Nephron progenitor cell (in vitro differentiated cells): ENCODE data around the gene VCAN.

Experiments
- DNase-seq: peaks from one replicate; pipeline ENCODE4 v3.0.0; 2021
- H3K27ac Mint-ChIP-seq: 2 replicates; pipeline ENCODE4 v1.8.0; 2021; ENCODE audit warnings: mild to moderate bottlenecking, moderate library complexity, mixed read lengths
- H3K27me3 Mint-ChIP-seq: 2 replicates; pipeline ENCODE4 v1.8.0; 2021; ENCODE audit warnings: mild to moderate bottlenecking, low read depth, mixed read lengths; ENCODE audit not compliant: poor library complexity
- H3K36me3 Mint-ChIP-seq: 2 replicates; pipeline ENCODE4 v1.8.0; 2021; ENCODE audit warnings: low read depth, mixed read lengths
- H3K4me1 Mint-ChIP-seq: 2 replicates; pipeline ENCODE4 v1.8.0; 2021; ENCODE audit warnings: mixed read lengths
- H3K4me3 Mint-ChIP-seq: 2 replicates; pipeline ENCODE4 v1.8.0; 2021; ENCODE audit warnings: mild to moderate bottlenecking, moderate library complexity, mixed read lengths
- H3K9me3 Mint-ChIP-seq: 2 replicates; pipeline ENCODE4 v1.8.0; 2021; ENCODE audit warnings: mild to moderate bottlenecking, moderate library complexity, mixed read lengths
- CTCF ChIP-seq: fragments of 200-600 bp; sonication (generic); IDR thresholded peaks from 2 replicates; pipeline ENCODE4 v1.5.0; 2021; ENCODE audit warnings: antibody characterized with exemption

Gene VCAN

DNA sequence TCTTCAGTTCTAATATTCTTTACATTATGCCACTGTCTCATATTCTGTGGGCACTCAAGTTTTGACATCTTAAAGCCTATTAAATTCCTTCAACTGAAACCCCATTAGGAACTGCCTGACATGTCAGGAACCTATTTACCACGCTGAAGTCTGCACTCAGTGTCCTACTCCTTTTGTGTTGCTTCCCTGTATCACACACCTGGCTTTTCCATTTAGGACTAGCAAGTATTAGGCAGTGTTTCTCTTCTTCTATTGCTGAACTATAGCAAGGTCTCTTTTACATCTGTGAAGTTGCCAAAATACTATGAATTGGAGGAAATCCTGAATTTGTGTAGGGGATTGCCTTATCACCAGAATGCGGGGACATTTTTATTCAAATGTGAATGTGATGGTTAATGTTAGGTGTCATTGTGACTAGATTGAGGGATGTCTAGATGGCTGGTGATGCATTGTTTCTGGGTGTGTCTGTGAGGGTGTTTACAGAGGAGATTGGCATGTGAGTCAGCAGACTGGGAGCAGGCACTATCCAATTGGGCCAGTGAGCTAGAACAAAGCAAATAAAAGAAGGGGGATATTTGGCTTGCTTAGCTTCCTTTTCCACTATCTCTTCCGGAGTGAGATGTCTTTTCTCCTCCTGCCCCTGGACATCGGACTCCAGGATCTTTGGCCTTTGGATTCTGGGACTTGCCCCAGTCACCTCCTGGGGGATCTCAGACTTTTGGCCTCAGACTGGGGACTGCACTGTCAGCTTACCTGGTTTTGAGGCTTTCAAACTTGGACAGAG lies 21.2 kb upstream of the VCAN start:
- TF ChIP-seq CTCF, result no peak
- Mint-ChIP-seq H3K27ac (peak overlapping the region; percentile 29), H3K4me3 (no peak overlapping the region), H3K9me3 (peaks cover 26% of the 10 kb centered on the region), H3K36me3 (peaks cover 12% of the 10 kb centered on the region), H3K27me3 (peaks cover 2% of the 10 kb centered on the region), H3K4me1 (peaks cover 10% of the 10 kb centered on the region)
- DNase-seq, result no peak

GRCh38 chr5:83450967-83451248 lies 20.6 kb upstream of the VCAN start:
- Mint-ChIP-seq H3K4me1 (peaks cover 10% of the 10 kb centered on the region), H3K4me3 (no peak overlapping the region), H3K36me3 (peaks cover 12% of the 10 kb centered on the region), H3K27ac (no peak overlapping the region), H3K27me3 (peaks cover 2% of the 10 kb centered on the region), H3K9me3 (peaks cover 30% of the 10 kb centered on the region)
- TF ChIP-seq CTCF, result no peak
- DNase-seq, result no peak

DNA sequence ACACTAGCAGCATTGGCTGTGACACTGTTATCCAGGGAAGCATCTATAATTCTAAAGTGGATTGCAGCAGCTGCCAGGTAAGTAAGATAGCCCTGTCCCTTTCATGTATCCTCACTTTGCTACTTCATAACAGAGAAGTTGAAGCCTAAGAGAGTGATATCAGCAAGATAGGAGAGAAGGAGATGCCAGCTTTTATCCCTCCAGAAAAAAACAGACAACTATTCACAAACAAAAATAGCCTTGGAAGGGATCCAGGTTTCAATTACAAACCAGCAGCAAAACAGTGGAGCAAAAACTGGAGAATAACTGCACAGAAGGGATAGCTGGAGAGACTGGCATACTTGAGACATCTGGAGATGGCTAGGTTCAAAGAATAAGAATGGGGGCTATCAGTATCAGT lies 19.6 kb upstream of the VCAN start:
- peaks cover 2% of the 10 kb centered on the region for H3K27me3 Mint-ChIP-seq
- H3K9me3 Mint-ChIP-seq, result peaks cover 40% of the 10 kb centered on the region
- H3K4me1 Mint-ChIP-seq, result peaks cover 10% of the 10 kb centered on the region
- no peak for DNase-seq
- H3K27ac Mint-ChIP-seq, result no peak overlapping the region
- peaks cover 16% of the 10 kb centered on the region for H3K36me3 Mint-ChIP-seq
- H3K4me3 Mint-ChIP-seq, result no peak overlapping the region
- no peak for TF ChIP-seq CTCF

DNA sequence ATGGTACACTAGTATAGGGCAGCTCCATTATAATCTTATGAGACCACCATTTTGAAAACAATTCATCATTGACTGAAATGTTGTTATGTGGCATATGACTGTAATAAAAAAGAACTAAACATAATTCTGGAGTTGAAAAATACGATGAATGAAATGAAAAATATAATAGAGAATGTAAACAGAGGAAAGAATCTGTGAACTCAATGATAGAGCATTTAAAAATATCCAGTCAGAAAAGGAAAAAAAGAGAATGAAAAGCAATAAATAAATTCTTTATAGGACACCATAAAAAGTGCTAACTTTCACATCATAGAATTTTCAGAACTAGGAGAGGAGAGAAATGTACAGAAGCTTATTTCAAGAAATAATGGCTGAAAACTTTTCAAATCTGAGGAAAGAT lies 17.6 kb upstream of the VCAN start:
- TF ChIP-seq CTCF, result no peak
- DNase-seq, result no peak
- Mint-ChIP-seq H3K4me1 (peaks cover 10% of the 10 kb centered on the region), H3K4me3 (no peak overlapping the region), H3K27ac (no peak overlapping the region), H3K36me3 (peaks cover 20% of the 10 kb centered on the region), H3K27me3 (peaks cover 2% of the 10 kb centered on the region), H3K9me3 (peaks cover 46% of the 10 kb centered on the region)

DNA sequence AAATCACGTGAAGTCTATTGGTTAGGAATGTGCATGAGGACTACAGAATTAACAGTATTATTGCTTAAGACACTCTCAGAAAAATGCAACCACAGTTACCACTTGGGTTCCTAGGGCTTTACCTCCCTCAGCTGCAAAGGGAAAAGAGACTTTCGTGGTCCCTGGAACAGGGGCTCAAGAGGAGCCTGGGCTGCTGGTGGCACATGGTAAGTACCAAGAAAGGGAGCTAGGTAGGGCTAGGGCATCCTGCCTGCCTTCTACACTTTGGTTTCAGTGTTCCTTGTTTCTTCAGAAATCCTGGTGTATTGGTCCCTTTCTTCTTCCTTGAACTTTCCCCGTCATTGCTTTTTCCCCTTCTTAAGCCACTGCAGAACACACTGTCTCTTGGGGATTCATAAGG lies 7.3 kb upstream of the VCAN start:
- H3K36me3 Mint-ChIP-seq, result peaks cover 8% of the 10 kb centered on the region
- H3K9me3 Mint-ChIP-seq, result peaks cover 22% of the 10 kb centered on the region
- H3K4me1 Mint-ChIP-seq, result peaks cover 33% of the 10 kb centered on the region
- no peak for TF ChIP-seq CTCF
- no peak for DNase-seq
- H3K27ac Mint-ChIP-seq, result no peak overlapping the region
- no peak overlapping the region for H3K4me3 Mint-ChIP-seq
- H3K27me3 Mint-ChIP-seq, result no peaks in the 10 kb centered on the region

GRCh38 chr5:83467371-83468035 lies 4.0 kb upstream of the VCAN start:
- Mint-ChIP-seq H3K27me3 (no peaks in the 10 kb centered on the region), H3K9me3 (peaks cover 17% of the 10 kb centered on the region), H3K4me3 (no peak overlapping the region), H3K36me3 (peaks cover 8% of the 10 kb centered on the region), H3K4me1 (peaks cover 51% of the 10 kb centered on the region), H3K27ac (no peak overlapping the region)
- no peak for DNase-seq
- TF ChIP-seq CTCF, result no peak
